Naive B cell (primary cell): ENCODE results near the gene POTED. TPM values are rescaled to one million over a fixed set of nuclear protein-coding genes. Genes with fewer than 3 reads are reported as not detected.
"Not testable (repeated sequence)": the region's sequence is repeated elsewhere in the genome, so short reads cannot be mapped to it uniquely, and the experiment has no call there.

Source experiments
- ATAC-seq, 2 donors: fragments of 150-1000 bp; cut with Tn5 transposase; 2 replicates each; pipeline ENCODE4 v1.10.0; 2021; ENCODE audit warnings: low read depth in 2 of 2, mild to moderate bottlenecking in 2 of 2, moderate library complexity in 2 of 2
- DNase-seq: peaks from one replicate; pipeline ENCODE4 v3.0.0; 2022
- H3K27ac Mint-ChIP-seq, 6 donors: one replicate each; pipeline ENCODE4 v1.8.0; 2020 to 2022; ENCODE audit warnings: mild to moderate bottlenecking in 6 of 6, mixed read lengths in 6 of 6, moderate library complexity in 5 of 6, inconsistent platforms in 2 of 6
- H3K27me3 Mint-ChIP-seq, 3 donors: one replicate each; pipeline ENCODE4 v1.8.0; 2021 to 2022; ENCODE audit warnings: mixed read lengths in 3 of 3, mild to moderate bottlenecking in 1 of 3
- H3K36me3 Mint-ChIP-seq, 2 donors: one replicate each; pipeline ENCODE4 v1.8.0; 2020 to 2022; ENCODE audit warnings: mixed read lengths in 2 of 2, inconsistent platforms in 1 of 2, mild to moderate bottlenecking in 1 of 2
- H3K4me1 Mint-ChIP-seq, 3 donors: one replicate each; pipeline ENCODE4 v1.8.0; 2020 to 2022; ENCODE audit warnings: mixed read lengths in 3 of 3, inconsistent platforms in 1 of 3, mild to moderate bottlenecking in 1 of 3, moderate library complexity in 1 of 3
- H3K4me3 Mint-ChIP-seq, 8 donors: one replicate each; pipeline ENCODE4 v1.8.0; 2020 to 2022; ENCODE audit warnings: mild to moderate bottlenecking in 8 of 8, mixed read lengths in 8 of 8, moderate library complexity in 8 of 8, inconsistent platforms in 2 of 8
- H3K9me3 Mint-ChIP-seq, 7 donors: one replicate each; pipeline ENCODE4 v1.8.0; 2020 to 2022; ENCODE audit warnings: mixed read lengths in 7 of 7, mild to moderate bottlenecking in 5 of 7, inconsistent platforms in 2 of 7, moderate library complexity in 1 of 7
- polyA plus RNA-seq, 6 donors: library from polyadenylated mRNA; unstranded; fragments of 300-500 nt; fragmentation: Illumina TruSeq; gene quantifications; one replicate each; pipeline ENCODE4 v1.2.3, GENCODE V29; 2021; ENCODE audit warnings: low read depth in 6 of 6

Gene POTED
- polyA plus RNA-seq: not detected

- not testable (repeated sequence) for ATAC-seq, H3K4me1 Mint-ChIP-seq
Observed at GRCh38 chr21:13609477-13609876, at the start of gene POTED. Gene POTED, plus strand, starts transcription at chr21:13609777. Its CDS starts 452 bp downstream, at chr21:13610229.

GRCh38 chr21:13650101-13650500, 40.5 kb downstream of the POTED start:
- DNase-seq, H3K36me3 Mint-ChIP-seq, H3K9me3 Mint-ChIP-seq, H3K4me3 Mint-ChIP-seq, H3K4me1 Mint-ChIP-seq, H3K27me3 Mint-ChIP-seq, H3K27ac Mint-ChIP-seq, ATAC-seq: not testable (repeated sequence)

More at GRCh38 chr21:13609477-13609876, at the start of gene POTED:
- H3K9me3 Mint-ChIP-seq, H3K27me3 Mint-ChIP-seq, H3K4me3 Mint-ChIP-seq, H3K27ac Mint-ChIP-seq, DNase-seq, H3K36me3 Mint-ChIP-seq: not testable (repeated sequence)

- H3K4me1 Mint-ChIP-seq, H3K27me3 Mint-ChIP-seq, DNase-seq, ATAC-seq, H3K27ac Mint-ChIP-seq, H3K9me3 Mint-ChIP-seq, H3K36me3 Mint-ChIP-seq, H3K4me3 Mint-ChIP-seq: not testable (repeated sequence)
Observed at GRCh38 chr21:13651746-13652145, 42.2 kb downstream of the POTED start.
